GM12891 (cell line): ENCODE measurements around the gene LRP5.

Experiments used
- PAX5 ChIP-seq: IDR thresholded peaks from 2 replicates; pipeline ENCODE4 v1.6.1; 2011; ENCODE audit warnings: low read length, moderate library complexity, mild to moderate bottlenecking; ENCODE audit not compliant: insufficient read depth, severe bottlenecking
- POLR2A ChIP-seq: IDR thresholded peaks from 2 replicates; pipeline ENCODE4 v1.6.1; 2011; ENCODE audit warnings: low read depth, low read length, control low read depth
- POLR2AphosphoS5 ChIP-seq: IDR thresholded peaks from 2 replicates; pipeline ENCODE4 v1.6.1; 2011; ENCODE audit warnings: low read depth, low read length, control low read depth
- SPI1 ChIP-seq: IDR thresholded peaks from 2 replicates; pipeline ENCODE4 v1.6.1; 2011; ENCODE audit warnings: low read depth, low read length, control low read depth
- TAF1 ChIP-seq: IDR thresholded peaks from 2 replicates; pipeline ENCODE4 v1.6.1; 2011; ENCODE audit warnings: low read depth, low read length, control low read depth

DNA sequence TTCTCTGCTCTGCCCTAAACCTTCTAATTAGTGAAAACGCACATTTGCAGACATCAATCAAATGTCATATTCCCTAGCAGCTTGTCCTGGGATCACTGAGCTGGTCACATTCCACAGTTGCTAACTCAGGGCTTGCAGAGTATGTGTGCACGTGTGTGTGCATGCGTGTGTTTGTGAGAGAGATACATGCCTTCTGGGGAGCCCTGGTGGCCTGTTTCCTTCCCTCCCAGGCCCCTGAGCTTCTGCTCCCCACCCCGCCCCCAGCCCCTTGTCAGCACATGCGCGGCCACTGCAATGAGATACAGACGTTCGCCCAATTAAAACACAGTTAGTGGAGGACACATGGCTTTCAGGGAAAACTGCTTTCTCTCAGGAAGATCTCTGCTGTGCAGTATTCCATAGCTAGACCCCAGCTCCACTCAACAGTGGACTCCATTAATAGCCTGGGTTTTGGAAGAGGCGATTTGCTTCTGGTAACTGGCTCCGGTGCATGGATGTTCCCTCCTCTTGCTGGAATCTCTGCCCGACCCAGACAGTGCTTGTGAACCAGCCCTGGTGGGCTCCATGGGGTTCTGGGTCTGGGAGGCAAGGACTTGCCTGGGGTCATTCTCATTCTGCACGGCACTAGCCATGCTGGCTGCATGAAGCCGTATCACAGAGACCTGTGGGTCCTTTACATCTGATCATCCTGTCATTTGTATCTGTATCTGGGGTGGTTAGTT lies 17.7 kb downstream of the LRP5 start:
- no peak for TF ChIP-seq POLR2AphosphoS5
- TF ChIP-seq TAF1: no peak
- no peak for TF ChIP-seq POLR2A
- TF ChIP-seq SPI1: no peak
- TF ChIP-seq PAX5: no peak
